Dermis microvascular lymphatic vessel endothelial cell (primary cell): ENCODE data around the gene ACP4. TPM values are rescaled to one million over a fixed set of nuclear protein-coding genes. Genes with fewer than 3 reads are reported as not detected.
"Not testable (repeated sequence)": the region's sequence is repeated elsewhere in the genome, so short reads cannot be mapped to it uniquely, and the experiment has no call there.

Experiments used
- DNase-seq, 2 donors: peaks; one replicate each; pipeline versions ENCODE4 v3.0.0 to v3.0.0-alpha.2; 2010; ENCODE audit warnings: low read depth in 2 of 2
- total RNA-seq: library from RNA; depleted of rRNA; stranded (reverse); fragments of >200 nt; gene quantifications from 2 replicates; pipeline ENCODE4 v1.2.1, GENCODE V29; 2014

The ACP4 gene
- total RNA-seq, 1 donor from 2014 or later = not detected

GRCh38 chr19:50776131-50776530 lies 14.1 kb upstream of the ACP4 start:
- DNase-seq = no peak

- DNase-seq = no peak
These were observed 13.0 kb upstream of the ACP4 start for GRCh38 chr19:50777261-50777660.

GRCh38 chr19:50777830-50778303 lies 12.3 kb upstream of the ACP4 start:
- no peak for DNase-seq

- DNase-seq = no peak
These were observed 11.2 kb upstream of the ACP4 start for GRCh38 chr19:50778906-50779430.

GRCh38 chr19:50779504-50780457 lies 10.4 kb upstream of the ACP4 start:
- DNase-seq = no peak

- DNase-seq = no peak
These were observed 9.3 kb upstream of the ACP4 start for GRCh38 chr19:50780753-50781435.

- not testable (repeated sequence) for DNase-seq
These were observed 6.4 kb upstream of the ACP4 start for GRCh38 chr19:50783848-50784152.

- DNase-seq = no peak
These were observed 5.5 kb upstream of the ACP4 start for GRCh38 chr19:50784710-50785109.

- DNase-seq = no peak
These were observed 4.9 kb upstream of the ACP4 start for GRCh38 chr19:50785329-50785728.

- DNase-seq = no peak
These were observed 780 bp downstream of the ACP4 start for GRCh38 chr19:50790922-50791467.

GRCh38 chr19:50791594-50792271 lies 1.5 kb downstream of the ACP4 start:
- DNase-seq = no peak

GRCh38 chr19:50792272-50793250 lies 2.3 kb downstream of the ACP4 start:
- DNase-seq = no peak

- no peak for DNase-seq
These were observed 3.4 kb downstream of the ACP4 start for GRCh38 chr19:50793558-50794065.

- no peak for DNase-seq
These were observed 4.1 kb downstream of the ACP4 start for GRCh38 chr19:50794074-50794875.

- DNase-seq = no peak
These were observed 4.9 kb downstream of the ACP4 start for GRCh38 chr19:50794876-50795663.

GRCh38 chr19:50795664-50796073 lies 5.5 kb downstream of the ACP4 start:
- DNase-seq = no peak

GRCh38 chr19:50796128-50796633 lies 6.0 kb downstream of the ACP4 start:
- DNase-seq = no peak
